Keratinocyte (primary cell): ENCODE measurements around the gene RHOU. TPM values are rescaled to one million over a fixed set of nuclear protein-coding genes. Genes with fewer than 3 reads are reported as not detected.

Source experiments
- DNase-seq: peaks from one replicate; pipeline ENCODE4 v3.0.0-alpha.2; 2011; ENCODE audit warnings: low read depth, missing footprints, low spot score
- FAIRE-seq: peaks from 2 replicates; lab custom pipeline; 2011; peaks lifted over from hg19 to GRCh38; lab: Jason Lieb, UNC
- H2AFZ ChIP-seq: 2 replicates; pipeline ENCODE4 v1.6.0; 2012; ENCODE audit warnings: low read length, control low read depth, inconsistent platforms; ENCODE audit not compliant: control insufficient read depth
- H3K27ac ChIP-seq: 2 replicates; pipeline ENCODE4 v1.5.1; 2011; ENCODE audit warnings: low read length; ENCODE audit not compliant: control insufficient read depth, insufficient read depth
- H3K27me3 ChIP-seq: 3 replicates; pipeline ENCODE4 v1.6.0; 2011; ENCODE audit warnings: low read length; ENCODE audit not compliant: control insufficient read depth, insufficient read depth; ENCODE audit errors: extremely low read depth
- H3K36me3 ChIP-seq, 2 experiments: 2 replicates in 1 of 2; 3 replicates in 1 of 2; pipeline ENCODE4 v1.5.1; 2011; ENCODE audit warnings: low read length in 2 of 2, mild to moderate bottlenecking in 1 of 2; ENCODE audit not compliant: control insufficient read depth in 2 of 2, insufficient read depth in 2 of 2; ENCODE audit errors: extremely low read depth in 1 of 2
- H3K4me1 ChIP-seq: 3 replicates; pipeline ENCODE4 v1.5.1; 2011; ENCODE audit warnings: low read length; ENCODE audit not compliant: control insufficient read depth, insufficient read depth; ENCODE audit errors: extremely low read depth
- H3K4me2 ChIP-seq: 3 replicates; pipeline ENCODE4 v1.6.0; 2011; ENCODE audit warnings: low read depth, low read length; ENCODE audit not compliant: control insufficient read depth, insufficient read depth; ENCODE audit errors: extremely low read depth
- H3K4me3 ChIP-seq, 3 experiments: fragments of 200-600 bp in 1 of 3; sonication (generic) in 1 of 3; 2 replicates in 2 of 3; 3 replicates in 1 of 3; pipeline ENCODE4 v1.5.1; 2011 to 2016; ENCODE audit warnings: low read length in 3 of 3, mild to moderate bottlenecking in 3 of 3, control low read depth in 2 of 3, inconsistent platforms in 1 of 3, low read depth in 1 of 3, mixed read lengths in 1 of 3, mixed run types in 1 of 3, moderate library complexity in 1 of 3; ENCODE audit not compliant: control insufficient read depth in 2 of 3, insufficient read depth in 2 of 3; ENCODE audit errors: extremely low read depth in 1 of 3
- H3K79me2 ChIP-seq: 2 replicates; pipeline ENCODE4 v1.6.0; 2012; ENCODE audit warnings: low read length; ENCODE audit not compliant: control insufficient read depth, insufficient read depth
- H3K9ac ChIP-seq: 3 replicates; pipeline ENCODE4 v1.6.0; 2011; ENCODE audit warnings: low read length; ENCODE audit not compliant: control insufficient read depth, insufficient read depth; ENCODE audit errors: extremely low read depth
- H3K9me1 ChIP-seq: 3 replicates; pipeline ENCODE4 v1.6.0; 2011; ENCODE audit warnings: low read length; ENCODE audit not compliant: control insufficient read depth, insufficient read depth; ENCODE audit errors: extremely low read depth
- H3K9me3 ChIP-seq: 2 replicates; pipeline ENCODE4 v1.5.1; 2012; ENCODE audit warnings: low read depth, low read length; ENCODE audit not compliant: control insufficient read depth
- H4K20me1 ChIP-seq: 3 replicates; pipeline ENCODE4 v1.6.0; 2011; ENCODE audit warnings: low read length; ENCODE audit not compliant: control insufficient read depth, insufficient read depth; ENCODE audit errors: extremely low read depth
- EZH2 ChIP-seq: IDR thresholded peaks from one replicate; pipeline ENCODE4 v1.6.1; 2012; ENCODE audit warnings: inconsistent platforms, mild to moderate bottlenecking, low read length, moderate library complexity
- dilution Hi-C: fragments of 300-500 bp; cut with MboI; formaldehyde crosslinking; loops from one replicate; pipeline ENCODE4 v1.7.0; 2020; ENCODE audit warnings: low sequenced_read_pairs; ENCODE audit not compliant: extremely low pct_ligation_motif_present
- polyA plus RNA-seq, 5 experiments: library from polyadenylated mRNA; depleted of rRNA in 3 of 5; stranded (reverse) in 3 of 5; stranded (forward) in 1 of 5; unstranded in 1 of 5; fragments of >200 nt; gene quantifications; 1 replicate in 1 of 5; 2 replicates in 3 of 5; 3 replicates in 1 of 5; pipeline versions ENCODE4 v1.2.1 to v1.2.3, GENCODE V29; 2011 to 2012; ENCODE audit warnings: missing spikeins in 2 of 5, low read depth in 1 of 5, low replicate concordance in 1 of 5
- TF ChIP-seq, protein P1 (sequence below), 3 experiments: IDR thresholded peaks in 1 of 3; conservative IDR thresholded peaks in 1 of 3; optimal IDR thresholded peaks in 1 of 3; 2 replicates in 2 of 3; 3 replicates in 1 of 3; pipeline versions ENCODE3 to v1.5.1; 2011; ENCODE audit warnings: low read length in 3 of 3, mild to moderate bottlenecking in 3 of 3, moderate library complexity in 2 of 3, control low read depth in 1 of 3, inconsistent platforms in 1 of 3; ENCODE audit not compliant: insufficient read depth in 2 of 3; ENCODE audit errors: extremely low read depth in 1 of 3

The RHOU gene
- polyA plus RNA-seq, 1 donor (not counting 4 experiments of a cell fraction or from before 2014, with no cell fraction given) = 0.29 TPM

DNA sequence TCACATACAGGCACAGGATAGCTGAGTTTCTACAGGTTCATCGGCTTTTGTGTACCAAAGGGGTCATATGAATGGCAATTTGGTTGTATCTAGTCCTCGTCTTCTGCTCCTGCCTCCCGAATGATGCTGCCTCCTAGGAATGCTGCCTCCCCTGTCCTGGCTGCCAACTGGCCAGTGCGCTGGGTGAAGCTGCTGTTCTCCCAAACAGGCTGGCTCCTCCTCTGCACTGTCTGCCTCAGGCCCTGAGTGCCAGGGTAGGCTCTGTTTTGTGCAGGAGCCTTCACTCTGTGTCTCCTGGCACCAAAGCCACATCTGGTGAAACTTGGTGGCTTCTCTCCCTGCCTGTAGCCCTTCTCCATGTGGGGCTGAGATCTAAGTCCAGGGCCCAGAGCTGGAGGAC is 60.3 kb downstream of the RHOU start:
- H3K4me3 ChIP-seq = no peak overlapping the region
- FAIRE-seq (no peak), DNase-seq (no peak)
- H3K36me3 ChIP-seq = no peaks in the 10 kb centered on the region
- no peak overlapping the region for H3K4me2 ChIP-seq
- no peak overlapping the region for H2AFZ ChIP-seq
- no peaks in the 10 kb centered on the region for H3K79me2 ChIP-seq
- H3K27ac ChIP-seq = no peak overlapping the region
- no peaks in the 10 kb centered on the region for H3K9me1 ChIP-seq
- H3K9me3 ChIP-seq = no peaks in the 10 kb centered on the region
- H3K27me3 ChIP-seq = no peaks in the 10 kb centered on the region
- H4K20me1 ChIP-seq = no peaks in the 10 kb centered on the region
- no peak for TF ChIP-seq EZH2
- TF ChIP-seq, protein P1, sequence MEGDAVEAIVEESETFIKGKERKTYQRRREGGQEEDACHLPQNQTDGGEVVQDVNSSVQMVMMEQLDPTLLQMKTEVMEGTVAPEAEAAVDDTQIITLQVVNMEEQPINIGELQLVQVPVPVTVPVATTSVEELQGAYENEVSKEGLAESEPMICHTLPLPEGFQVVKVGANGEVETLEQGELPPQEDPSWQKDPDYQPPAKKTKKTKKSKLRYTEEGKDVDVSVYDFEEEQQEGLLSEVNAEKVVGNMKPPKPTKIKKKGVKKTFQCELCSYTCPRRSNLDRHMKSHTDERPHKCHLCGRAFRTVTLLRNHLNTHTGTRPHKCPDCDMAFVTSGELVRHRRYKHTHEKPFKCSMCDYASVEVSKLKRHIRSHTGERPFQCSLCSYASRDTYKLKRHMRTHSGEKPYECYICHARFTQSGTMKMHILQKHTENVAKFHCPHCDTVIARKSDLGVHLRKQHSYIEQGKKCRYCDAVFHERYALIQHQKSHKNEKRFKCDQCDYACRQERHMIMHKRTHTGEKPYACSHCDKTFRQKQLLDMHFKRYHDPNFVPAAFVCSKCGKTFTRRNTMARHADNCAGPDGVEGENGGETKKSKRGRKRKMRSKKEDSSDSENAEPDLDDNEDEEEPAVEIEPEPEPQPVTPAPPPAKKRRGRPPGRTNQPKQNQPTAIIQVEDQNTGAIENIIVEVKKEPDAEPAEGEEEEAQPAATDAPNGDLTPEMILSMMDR (optimal IDR thresholded peaks at IDR 0.05 in 1 of 3, IDR thresholded peaks at IDR 0.05 in 1 of 3, conservative IDR thresholded peaks at IDR 0.05 in 1 of 3; ENCODE audit: extremely low read depth in 1 of 3, insufficient read depth in 2 of 3, low read length in 3 of 3) = no peak
- dilution Hi-C loops = no loop called here
- H3K9ac ChIP-seq = no peak overlapping the region
- no peaks in the 10 kb centered on the region for H3K4me1 ChIP-seq

Other genes with a start within 250 kb of the RHOU start
- gene RNF187, start 248.1 kb upstream of the RHOU start, polyA plus RNA-seq = 37.2 to 65.8 TPM (median 51.6 TPM) in 3 replicates